Upper lobe of left lung (tissue), 4 donors: ENCODE data around the gene RBPJL.

Source experiments
- EP300 ChIP-seq, 4 donors: sonication (generic); formaldehyde crosslinking; IDR thresholded peaks; one replicate each; pipeline ENCODE4 v1.5.1; 2017; ENCODE audit warnings: antibody characterized with exemption in 4 of 4, control low read depth in 2 of 4
- POLR2A ChIP-seq, 4 donors: fragments of 450-650 bp; IDR thresholded peaks; one replicate each; pipeline ENCODE4 v1.5.1; 2016 to 2017; ENCODE audit warnings: antibody characterized with exemption in 4 of 4, mild to moderate bottlenecking in 2 of 4
- POLR2AphosphoS5 ChIP-seq, 2 donors: sonication (generic); formaldehyde crosslinking; IDR thresholded peaks; one replicate each; pipeline ENCODE4 v1.5.1; 2017; ENCODE audit warnings: antibody characterized with exemption in 2 of 2
- TF ChIP-seq, protein P1 (sequence below), 6 experiments: fragments of 450-650 bp in 4 of 6; fragments of 200-600 bp in 2 of 6; sonication (generic) in 2 of 6; IDR thresholded peaks; one replicate each; pipeline ENCODE4 v1.5.1; 2016 to 2019; ENCODE audit warnings: antibody characterized with exemption in 6 of 6

DNA sequence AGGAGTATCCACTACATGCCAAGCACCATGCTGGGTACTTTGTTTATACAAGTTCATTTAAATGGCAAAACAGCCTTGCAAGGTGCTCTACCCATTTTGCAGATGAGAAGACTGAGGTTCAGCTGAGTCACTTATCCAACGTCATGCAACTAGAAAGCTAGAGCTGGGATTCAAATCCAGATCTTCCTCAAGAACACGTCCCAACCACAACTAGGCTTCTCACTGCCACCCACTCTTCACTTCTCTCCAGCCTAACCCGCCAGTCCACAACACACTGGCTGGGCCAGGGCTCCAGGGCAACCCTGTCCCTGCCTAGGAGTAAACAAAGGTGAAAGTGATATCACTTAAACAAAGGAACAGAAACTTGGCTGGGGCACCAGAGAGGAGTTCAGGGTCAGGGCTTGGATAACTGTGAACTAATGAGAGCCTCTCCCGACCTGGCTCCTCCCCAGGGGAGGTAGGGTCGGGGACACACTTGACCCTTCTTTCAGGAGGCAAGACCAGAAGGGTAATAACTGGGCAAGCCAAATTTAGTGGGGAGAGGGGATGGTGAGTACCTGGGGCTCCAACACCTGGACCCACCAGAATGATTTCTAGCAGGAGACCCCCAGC, 33.7 kb downstream of the RBPJL start:
- peak in 1 of 2 donors; percentile 49 for TF ChIP-seq POLR2AphosphoS5 (IDR thresholded peaks at IDR 0.05)
- TF ChIP-seq, protein P1, sequence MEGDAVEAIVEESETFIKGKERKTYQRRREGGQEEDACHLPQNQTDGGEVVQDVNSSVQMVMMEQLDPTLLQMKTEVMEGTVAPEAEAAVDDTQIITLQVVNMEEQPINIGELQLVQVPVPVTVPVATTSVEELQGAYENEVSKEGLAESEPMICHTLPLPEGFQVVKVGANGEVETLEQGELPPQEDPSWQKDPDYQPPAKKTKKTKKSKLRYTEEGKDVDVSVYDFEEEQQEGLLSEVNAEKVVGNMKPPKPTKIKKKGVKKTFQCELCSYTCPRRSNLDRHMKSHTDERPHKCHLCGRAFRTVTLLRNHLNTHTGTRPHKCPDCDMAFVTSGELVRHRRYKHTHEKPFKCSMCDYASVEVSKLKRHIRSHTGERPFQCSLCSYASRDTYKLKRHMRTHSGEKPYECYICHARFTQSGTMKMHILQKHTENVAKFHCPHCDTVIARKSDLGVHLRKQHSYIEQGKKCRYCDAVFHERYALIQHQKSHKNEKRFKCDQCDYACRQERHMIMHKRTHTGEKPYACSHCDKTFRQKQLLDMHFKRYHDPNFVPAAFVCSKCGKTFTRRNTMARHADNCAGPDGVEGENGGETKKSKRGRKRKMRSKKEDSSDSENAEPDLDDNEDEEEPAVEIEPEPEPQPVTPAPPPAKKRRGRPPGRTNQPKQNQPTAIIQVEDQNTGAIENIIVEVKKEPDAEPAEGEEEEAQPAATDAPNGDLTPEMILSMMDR (IDR thresholded peaks at IDR 0.05), result no peak
- peak in 2 of 4 donors; percentile 11 to 35 for TF ChIP-seq EP300 (IDR thresholded peaks at IDR 0.05)
- peak in 1 of 4 donors; percentile 25 for TF ChIP-seq POLR2A (IDR thresholded peaks at IDR 0.05)
